NCI-H146 treated with DMSO at 0.1 percent for 48 hours (cell line): ENCODE results near the gene COL28A1.
"Not testable (repeated sequence)": the region's sequence is repeated elsewhere in the genome, so short reads cannot be mapped to it uniquely, and the experiment has no call there.

ENCODE experiments used
- DNase-seq: peaks from one replicate; lab custom pipeline; 2025; ENCODE audit not compliant: unreplicated experiment; lab: John Stamatoyannopoulos, UW

The COL28A1 gene

DNA sequence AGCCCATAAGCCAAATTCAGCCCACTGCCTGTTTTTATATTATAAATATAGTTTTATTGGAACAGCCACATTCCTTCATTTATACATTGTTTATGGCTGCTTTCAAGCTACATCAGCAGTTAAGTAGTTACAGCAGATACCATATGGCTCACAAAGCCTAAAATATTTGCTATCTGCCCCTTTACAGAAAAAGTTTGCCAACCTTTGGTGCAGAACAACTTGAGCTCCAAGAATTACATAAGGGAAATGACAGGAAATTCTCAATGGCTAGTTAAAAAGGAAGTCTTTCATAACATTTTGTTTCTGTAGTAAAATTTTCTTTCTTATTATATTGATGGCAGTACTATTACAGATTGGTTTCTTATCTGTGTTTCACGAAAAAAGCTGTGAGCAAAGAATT, 59.3 kb downstream of the COL28A1 start:
- DNase-seq = no peak

DNA sequence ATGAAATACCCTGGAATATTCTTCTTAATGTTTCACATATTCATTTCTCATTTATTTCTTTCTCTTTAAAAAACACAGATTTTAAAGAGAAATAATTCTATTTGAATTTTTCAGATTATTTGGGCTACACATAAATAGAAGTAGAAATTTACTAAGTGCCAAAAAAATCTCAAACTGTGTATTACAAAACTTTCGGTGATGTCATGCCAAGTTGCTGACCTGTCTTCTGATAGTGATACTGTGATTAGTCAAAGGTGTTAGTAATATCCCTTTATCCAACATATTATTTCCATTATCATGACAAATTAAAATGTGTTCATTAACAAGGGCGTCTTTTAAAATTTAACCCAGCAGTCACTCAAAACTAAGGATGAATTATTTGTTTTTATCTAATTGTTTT, 60.1 kb downstream of the COL28A1 start:
- no peak for DNase-seq

GRCh38 chr7:7474436-7474835, 61.2 kb downstream of the COL28A1 start:
- DNase-seq = no peak

DNA sequence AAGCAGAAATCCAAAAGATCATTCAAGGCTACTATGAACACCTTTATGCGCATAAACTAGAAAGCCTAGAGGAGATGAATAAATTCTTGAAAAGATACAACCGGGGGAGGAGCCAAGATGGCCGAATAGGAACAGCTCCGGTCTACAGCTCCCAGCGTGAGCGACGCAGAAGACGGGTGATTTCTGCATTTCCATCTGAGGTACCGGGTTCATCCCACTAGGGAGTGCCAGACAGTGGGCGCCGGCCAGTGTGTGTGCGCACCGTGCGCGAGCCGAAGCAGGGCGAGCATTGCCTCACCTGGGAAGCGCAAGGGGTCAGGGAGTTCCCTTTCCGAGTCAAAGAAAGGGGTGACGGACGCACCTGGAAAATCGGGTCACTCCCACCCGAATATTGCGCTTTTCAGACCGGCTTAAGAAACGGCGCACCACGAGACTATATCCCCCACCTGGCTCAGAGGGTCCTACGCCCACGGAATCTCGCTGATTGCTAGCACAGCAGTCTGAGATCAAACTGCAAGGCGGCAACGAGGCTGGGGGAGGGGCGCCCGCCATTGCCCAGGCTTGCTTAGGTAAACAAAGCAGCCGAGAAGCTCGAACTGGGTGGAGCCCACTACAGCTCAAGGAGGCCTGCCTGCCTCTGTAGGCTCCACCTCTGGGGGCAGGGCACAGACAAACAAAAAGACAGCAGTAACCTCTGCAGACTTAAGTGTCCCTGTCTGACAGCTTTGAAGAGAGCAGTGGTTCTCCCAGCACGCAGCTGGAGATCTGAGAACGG, 70.5 kb downstream of the COL28A1 start:
- not testable (repeated sequence) for DNase-seq

DNA sequence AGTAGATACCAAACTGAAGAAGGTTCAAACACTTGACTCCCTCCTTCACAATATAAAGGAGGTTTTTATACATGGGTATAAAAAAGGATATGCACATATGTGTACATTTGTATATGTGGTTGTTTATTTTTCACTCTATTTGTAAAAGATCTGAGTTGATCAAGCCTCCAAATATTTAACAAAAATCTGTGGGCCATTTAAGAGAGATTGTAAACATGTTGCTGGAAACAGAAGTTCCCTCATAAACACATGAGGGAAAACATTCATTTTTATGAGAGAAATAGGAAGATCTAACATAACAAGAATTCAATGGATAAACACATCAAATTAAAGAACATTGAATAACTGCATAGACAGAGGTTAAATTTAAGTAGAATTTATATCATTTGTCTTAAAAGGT, 81.7 kb downstream of the COL28A1 start:
- no peak for DNase-seq

GRCh38 chr7:7452652-7453051, 83.0 kb downstream of the COL28A1 start:
- DNase-seq = no peak

DNA sequence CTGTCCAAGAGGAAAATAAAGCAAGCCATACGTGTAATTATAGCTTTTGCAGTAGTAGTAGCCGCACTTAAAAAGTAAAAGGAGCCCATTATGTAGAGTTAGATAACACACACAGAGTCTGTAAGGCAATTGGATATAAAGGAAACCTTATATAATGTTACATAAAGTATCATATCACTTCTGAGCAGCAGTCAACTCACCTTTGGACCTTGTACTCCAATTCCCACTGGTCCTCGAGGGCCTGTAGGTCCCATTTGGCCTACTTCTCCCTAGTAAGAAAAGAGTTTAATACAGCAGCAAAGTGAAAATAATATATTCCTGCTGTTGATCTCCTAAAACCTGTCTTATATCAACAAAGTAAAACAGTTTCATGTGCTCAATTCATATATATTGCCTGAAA, 83.6 kb downstream of the COL28A1 start:
- no peak for DNase-seq

DNA sequence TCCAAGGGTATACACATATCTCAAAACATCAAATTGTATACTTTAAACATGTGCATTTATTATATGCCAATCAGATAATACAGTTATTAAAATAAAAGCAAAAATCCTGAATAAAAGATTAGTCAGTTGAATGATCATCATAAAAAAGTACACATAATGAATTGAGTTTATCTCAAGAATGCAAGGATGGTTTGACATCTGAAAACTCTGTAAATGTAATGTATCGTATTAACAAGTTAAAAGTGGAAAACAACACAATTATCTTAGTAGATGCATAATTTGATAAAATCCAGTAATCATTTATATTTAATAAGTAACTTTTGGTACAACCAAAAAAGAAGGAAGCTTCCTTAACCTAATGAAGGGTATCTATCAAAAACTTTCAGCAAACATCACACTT, 86.6 kb downstream of the COL28A1 start:
- no peak for DNase-seq

GRCh38 chr7:7446616-7447015, 89.1 kb downstream of the COL28A1 start:
- DNase-seq = no peak

- no peak for DNase-seq
Observed at GRCh38 chr7:7443806-7444350, 91.8 kb downstream of the COL28A1 start.

GRCh38 chr7:7439564-7439963, 96.1 kb downstream of the COL28A1 start:
- no peak for DNase-seq

DNA sequence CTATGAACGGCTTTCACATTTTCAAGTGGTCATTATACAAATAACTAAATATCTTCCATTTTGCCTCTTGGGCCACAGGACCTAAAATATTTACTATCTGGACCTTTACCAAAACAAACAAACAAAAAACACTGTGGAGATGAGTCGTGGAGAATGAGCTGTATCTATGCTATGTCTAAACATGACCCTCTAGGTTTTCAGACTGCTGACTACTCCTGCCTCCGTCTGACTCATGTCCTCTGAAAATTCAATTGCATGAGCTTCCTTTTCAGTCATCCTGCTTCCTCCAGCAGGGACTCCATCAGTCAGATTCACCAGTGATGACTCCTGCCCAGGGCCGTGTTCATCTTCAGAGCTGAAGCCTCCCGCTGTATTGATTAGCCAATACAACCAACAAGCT, 96.8 kb downstream of the COL28A1 start:
- no peak for DNase-seq

DNA sequence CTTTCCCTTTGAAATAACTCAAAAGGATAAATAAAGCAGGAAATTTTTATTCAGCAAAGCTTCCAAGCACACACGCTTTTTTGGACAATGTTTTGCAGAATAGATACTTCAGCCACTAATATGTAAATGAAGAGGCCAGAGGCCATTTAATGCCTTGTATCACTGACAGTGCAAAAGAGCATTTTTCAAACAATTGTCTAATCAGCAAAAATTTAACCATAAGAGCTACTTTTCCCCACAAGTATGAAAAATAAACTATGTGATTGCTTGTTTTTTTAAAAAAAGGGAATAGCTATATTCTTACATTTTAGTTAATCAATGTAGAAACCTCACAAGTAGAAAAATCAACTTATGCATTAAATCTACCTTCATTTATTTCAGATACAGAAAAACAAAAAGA, 99.7 kb downstream of the COL28A1 start:
- no peak for DNase-seq

DNA sequence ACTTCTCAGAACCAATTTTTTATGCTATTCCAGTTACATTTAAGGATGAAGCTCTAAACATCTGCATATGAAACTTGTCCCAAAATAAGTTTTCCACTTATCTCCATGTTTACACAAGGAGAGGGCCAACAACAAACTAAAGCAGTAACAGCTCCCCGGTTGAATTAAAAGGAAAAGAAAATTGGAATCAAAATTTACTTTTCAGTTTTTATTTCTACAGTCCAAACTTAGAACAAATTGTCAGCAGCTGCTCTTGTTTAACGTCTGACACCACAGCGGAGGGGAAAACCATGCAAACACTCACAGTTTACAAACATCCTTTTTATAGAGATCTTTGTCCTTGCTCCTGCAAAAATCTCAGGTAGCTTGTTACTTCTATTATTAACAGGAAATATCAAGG, 101.3 kb downstream of the COL28A1 start:
- DNase-seq = no peak

- DNase-seq = no peak
Observed at GRCh38 chr7:7433811-7434210, 101.9 kb downstream of the COL28A1 start.

GRCh38 chr7:7432979-7433378, 102.7 kb downstream of the COL28A1 start:
- no peak for DNase-seq

- no peak for DNase-seq
Observed at GRCh38 chr7:7428806-7429205, 106.9 kb downstream of the COL28A1 start.

- DNase-seq = no peak
Observed at GRCh38 chr7:7427363-7427762, 108.3 kb downstream of the COL28A1 start.

DNA sequence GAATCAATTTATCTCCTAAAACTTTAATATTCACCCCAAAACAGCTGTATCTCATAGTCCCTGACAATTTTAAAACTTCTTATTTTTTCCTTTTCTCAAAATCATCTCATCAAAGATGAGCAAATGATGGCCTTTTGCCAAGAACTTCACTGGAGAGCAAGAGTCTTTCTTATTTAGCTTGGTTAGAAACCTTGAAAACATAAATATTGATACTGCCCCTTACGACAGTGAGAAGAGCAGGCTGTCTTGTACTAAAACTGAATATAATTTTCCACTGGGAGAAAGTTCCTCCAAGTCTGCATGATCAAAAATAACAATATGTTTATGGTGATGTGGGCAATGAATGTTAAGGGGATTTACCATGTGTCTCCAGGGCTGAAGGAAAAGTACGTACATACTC, 109.0 kb downstream of the COL28A1 start:
- no peak for DNase-seq

GRCh38 chr7:7425321-7425720, 110.4 kb downstream of the COL28A1 start:
- no peak for DNase-seq

GRCh38 chr7:7424151-7424873, 111.4 kb downstream of the COL28A1 start:
- DNase-seq = peak; percentile 63

- no peak for DNase-seq
Observed at GRCh38 chr7:7422641-7423040, 113.0 kb downstream of the COL28A1 start.
